ENCODE data around the gene CLPTM1. TPM values are rescaled to one million over a fixed set of nuclear protein-coding genes. Genes with fewer than 3 reads are reported as not detected.
"Not testable (repeated sequence)": the region's sequence is repeated elsewhere in the genome, so short reads cannot be mapped to it uniquely, and the experiment has no call there.

CLPTM1 gene
- total RNA-seq, 6 donors from 2014 or later = 53.4 to 139 (median 99.6) TPM

- peaks cover 7 to 48% (median 40%) of the 10 kb centered on the region in 4 donors for H3K36me3 ChIP-seq
- WGBS, 2 donors = 94 to 95% methylated on average over 6 of the region's 6 CpGs
Observed at GRCh38 chr19:44993526-44993925, 38.3 kb downstream of the CLPTM1 start.

GRCh38 chr19:44993926-44994537 is 38.9 kb downstream of the CLPTM1 start:
- no peak overlapping the region for H3K27ac ChIP-seq
- H3K4me1 ChIP-seq = no peaks in the 10 kb centered on the region
- H3K4me3 ChIP-seq = no peak overlapping the region
- no peak for ATAC-seq (ENCODE audit: low FRiP score in 2 of 2)
- TF ChIP-seq POLR2AphosphoS5 (IDR thresholded peaks at IDR 0.05) (no peak), POLR2A (IDR thresholded peaks at IDR 0.05) (no peak), EP300 (IDR thresholded peaks at IDR 0.05) (no peak)
- TF ChIP-seq, protein P1, sequence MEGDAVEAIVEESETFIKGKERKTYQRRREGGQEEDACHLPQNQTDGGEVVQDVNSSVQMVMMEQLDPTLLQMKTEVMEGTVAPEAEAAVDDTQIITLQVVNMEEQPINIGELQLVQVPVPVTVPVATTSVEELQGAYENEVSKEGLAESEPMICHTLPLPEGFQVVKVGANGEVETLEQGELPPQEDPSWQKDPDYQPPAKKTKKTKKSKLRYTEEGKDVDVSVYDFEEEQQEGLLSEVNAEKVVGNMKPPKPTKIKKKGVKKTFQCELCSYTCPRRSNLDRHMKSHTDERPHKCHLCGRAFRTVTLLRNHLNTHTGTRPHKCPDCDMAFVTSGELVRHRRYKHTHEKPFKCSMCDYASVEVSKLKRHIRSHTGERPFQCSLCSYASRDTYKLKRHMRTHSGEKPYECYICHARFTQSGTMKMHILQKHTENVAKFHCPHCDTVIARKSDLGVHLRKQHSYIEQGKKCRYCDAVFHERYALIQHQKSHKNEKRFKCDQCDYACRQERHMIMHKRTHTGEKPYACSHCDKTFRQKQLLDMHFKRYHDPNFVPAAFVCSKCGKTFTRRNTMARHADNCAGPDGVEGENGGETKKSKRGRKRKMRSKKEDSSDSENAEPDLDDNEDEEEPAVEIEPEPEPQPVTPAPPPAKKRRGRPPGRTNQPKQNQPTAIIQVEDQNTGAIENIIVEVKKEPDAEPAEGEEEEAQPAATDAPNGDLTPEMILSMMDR (IDR thresholded peaks at IDR 0.05) = no peak
- H3K9me3 ChIP-seq = no peaks in the 10 kb centered on the region
- 97% methylated on average over 7 of the region's 12 CpGs; no CpG with 5 or more reads in 1 of the 2 donors for WGBS, 2 donors
- no peaks in the 10 kb centered on the region for H3K27me3 ChIP-seq
- DNase-seq = no peak
- H3K36me3 ChIP-seq = peaks cover 7 to 45% (median 36%) of the 10 kb centered on the region in 4 donors

More at GRCh38 chr19:44993526-44993925, 38.3 kb downstream of the CLPTM1 start:
- no peak for ATAC-seq (ENCODE audit: low FRiP score in 2 of 2)
- DNase-seq = no peak
- Histone ChIP-seq H3K27ac (no peak overlapping the region), H3K27me3 (no peaks in the 10 kb centered on the region), H3K9me3 (no peaks in the 10 kb centered on the region), H3K4me1 (no peaks in the 10 kb centered on the region), H3K4me3 (no peak overlapping the region)
- TF ChIP-seq, protein P1 (IDR thresholded peaks at IDR 0.05) = no peak
- TF ChIP-seq EP300 (IDR thresholded peaks at IDR 0.05) = no peak
- no peak for TF ChIP-seq POLR2A (IDR thresholded peaks at IDR 0.05)
- no peak for TF ChIP-seq POLR2AphosphoS5 (IDR thresholded peaks at IDR 0.05)

DNA sequence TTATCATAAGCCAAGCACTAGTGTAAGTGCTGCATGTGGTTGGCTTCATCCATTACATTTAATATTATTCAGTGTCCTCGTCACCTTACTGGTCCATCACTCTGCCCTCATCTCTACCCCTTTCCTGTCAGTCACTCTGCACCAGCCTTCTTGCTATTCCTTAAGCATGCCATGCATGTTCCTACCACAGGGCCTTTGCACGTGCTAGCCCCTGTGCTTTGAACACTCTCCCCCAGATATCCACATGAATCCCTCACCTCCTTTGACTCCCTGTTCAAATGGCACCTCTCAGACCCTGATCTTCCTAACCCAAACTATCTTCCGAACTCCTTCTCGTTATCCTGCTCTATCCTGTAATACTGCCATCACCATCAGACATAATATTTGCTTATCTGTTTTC is 42.8 kb downstream of the CLPTM1 start:
- ATAC-seq (ENCODE audit: low FRiP score in 2 of 2) (no peak), DNase-seq (no peak)
- H3K4me3 ChIP-seq = no peak overlapping the region
- peaks cover 8 to 15% (median 11%) of the 10 kb centered on the region in 4 donors for H3K4me1 ChIP-seq
- no peak overlapping the region for H3K27ac ChIP-seq
- TF ChIP-seq, protein P1 (IDR thresholded peaks at IDR 0.05) = no peak
- no peak for TF ChIP-seq EP300 (IDR thresholded peaks at IDR 0.05)
- TF ChIP-seq POLR2A (IDR thresholded peaks at IDR 0.05) = no peak
- no peak for TF ChIP-seq POLR2AphosphoS5 (IDR thresholded peaks at IDR 0.05)
- H3K36me3 ChIP-seq = peaks cover 0 to 10% (median 1%) of the 10 kb centered on the region in 4 donors
- no peaks in the 10 kb centered on the region for H3K27me3 ChIP-seq
- no peaks in the 10 kb centered on the region for H3K9me3 ChIP-seq
- WGBS, 2 donors = 91 to 93% methylated on average over 4 of the region's 4 CpGs

DNA sequence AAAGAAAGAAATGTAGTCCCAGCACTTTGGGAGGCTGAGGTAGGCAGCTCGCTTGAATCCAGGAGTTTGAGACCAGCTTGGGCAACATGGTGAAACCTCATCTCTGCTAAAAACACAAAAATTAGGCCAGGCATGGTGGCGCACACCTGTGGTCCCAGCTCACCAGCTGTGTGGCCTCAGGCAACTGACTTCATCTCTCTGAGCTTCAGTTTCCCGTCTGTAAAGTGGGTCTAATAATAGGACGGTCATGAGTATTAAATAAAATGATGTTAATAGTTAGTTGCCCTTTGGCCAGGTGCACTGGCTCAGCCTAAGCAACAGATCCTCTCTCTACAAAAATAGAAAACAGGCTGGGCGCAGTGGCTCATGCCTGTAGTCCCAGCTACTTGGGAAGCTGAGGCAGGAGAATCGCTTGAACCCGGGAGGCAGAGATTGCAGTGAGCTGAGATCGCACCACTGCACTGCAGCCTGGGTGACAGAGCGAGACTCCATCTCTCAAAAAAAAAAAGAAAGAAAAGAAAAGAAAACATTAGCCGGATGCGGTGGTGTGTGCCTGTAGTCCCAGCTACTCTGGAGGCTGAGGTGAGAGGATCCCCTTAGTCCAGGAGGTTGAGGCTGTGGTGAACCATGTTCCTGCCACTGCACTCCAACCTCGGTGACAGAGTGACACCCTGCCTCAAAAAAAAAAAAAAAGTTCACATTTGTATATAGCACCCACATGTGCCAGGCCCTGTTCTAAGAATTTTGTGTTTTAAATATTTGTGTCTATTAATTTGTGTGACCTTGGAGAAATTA is 44.1 kb downstream of the CLPTM1 start:
- not testable (repeated sequence) for ATAC-seq (ENCODE audit: low FRiP score in 2 of 2)
- WGBS, 2 donors = 73 to 85% methylated on average over 12 of the region's 12 CpGs

GRCh38 chr19:45000665-45001064 is 45.5 kb downstream of the CLPTM1 start:
- DNase-seq; H3K9me3 ChIP-seq; H3K36me3 ChIP-seq; ATAC-seq (ENCODE audit: low FRiP score in 2 of 2); H3K27me3 ChIP-seq: not testable (repeated sequence)
- WGBS, 2 donors = 73 to 76% methylated on average over 19 of the region's 19 CpGs
- peak overlapping the region; percentile 48 to 100 (median 98) for H3K27ac ChIP-seq
- peak overlapping the region in 3 of 4 donors; percentile 69 to 84 (median 82) for H3K4me3 ChIP-seq
- peaks cover 8 to 15% (median 11%) of the 10 kb centered on the region in 4 donors for H3K4me1 ChIP-seq

More for the DNA sequence above, 44.1 kb downstream of the CLPTM1 start:
- not testable (repeated sequence) for H3K9me3 ChIP-seq, DNase-seq, H3K27me3 ChIP-seq, H3K36me3 ChIP-seq, H3K4me3 ChIP-seq, H3K27ac ChIP-seq
- peaks cover 8 to 15% (median 11%) of the 10 kb centered on the region in 4 donors for H3K4me1 ChIP-seq
